HG03025 (cell line): ENCODE data around the gene CAPNS1.
A peak's percentile ranks its signal among the peaks of the same experiment; 100 is the strongest.

Experiments used
- ATAC-seq: cut with Tn5 transposase; IDR thresholded peaks from one replicate; pipeline ENCODE4 v1.9.1; 2021; ENCODE audit warnings: mild to moderate bottlenecking, moderate library complexity; ENCODE audit not compliant: unreplicated experiment, low FRiP score

The CAPNS1 gene

DNA sequence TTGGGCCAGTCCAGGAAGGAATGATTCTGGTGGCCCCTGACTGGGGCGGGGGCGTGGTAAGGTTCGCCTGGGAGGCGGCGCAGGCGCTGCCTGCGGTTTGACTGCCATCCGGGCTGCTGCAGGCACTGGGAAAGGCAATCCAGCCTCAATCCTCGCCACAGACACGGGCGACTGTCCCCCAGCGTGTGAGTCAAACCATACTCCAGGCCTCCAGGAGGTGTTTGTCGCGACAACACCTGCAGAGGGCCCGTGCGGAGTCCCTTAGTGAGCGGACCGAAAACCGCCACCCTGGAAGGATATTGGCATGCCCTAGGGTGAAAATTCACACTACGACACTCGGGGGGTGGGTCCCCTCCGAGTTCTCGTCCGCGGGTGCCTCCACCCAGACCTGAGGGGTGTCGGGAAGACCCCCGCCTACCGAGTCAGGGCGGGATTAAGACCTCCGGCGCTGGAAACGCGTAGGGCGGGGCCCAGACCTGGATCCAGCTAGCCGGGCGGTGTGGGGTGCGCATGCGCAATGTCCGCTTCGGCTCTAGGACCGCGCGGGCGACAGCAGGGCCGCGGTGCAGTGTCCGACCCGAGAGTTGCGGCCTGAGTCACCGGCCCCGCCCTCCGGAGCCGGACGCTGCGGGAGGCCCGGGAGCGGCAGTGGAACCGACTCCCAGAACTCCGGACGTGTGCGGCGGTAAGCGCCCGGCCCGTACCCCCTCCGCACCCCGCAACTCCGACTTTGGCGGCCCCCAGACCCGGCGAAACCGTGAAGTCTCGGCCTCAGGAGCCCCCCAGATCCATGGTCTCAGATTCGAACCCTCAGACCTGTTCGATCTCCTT, at the start of gene CAPNS1:
Gene CAPNS1 (plus strand): TSS at position 594 of the 831 bp plus-strand sequence. CDS start 946 bp downstream, outside the sequence.
- ATAC-seq = peak; percentile 76

DNA sequence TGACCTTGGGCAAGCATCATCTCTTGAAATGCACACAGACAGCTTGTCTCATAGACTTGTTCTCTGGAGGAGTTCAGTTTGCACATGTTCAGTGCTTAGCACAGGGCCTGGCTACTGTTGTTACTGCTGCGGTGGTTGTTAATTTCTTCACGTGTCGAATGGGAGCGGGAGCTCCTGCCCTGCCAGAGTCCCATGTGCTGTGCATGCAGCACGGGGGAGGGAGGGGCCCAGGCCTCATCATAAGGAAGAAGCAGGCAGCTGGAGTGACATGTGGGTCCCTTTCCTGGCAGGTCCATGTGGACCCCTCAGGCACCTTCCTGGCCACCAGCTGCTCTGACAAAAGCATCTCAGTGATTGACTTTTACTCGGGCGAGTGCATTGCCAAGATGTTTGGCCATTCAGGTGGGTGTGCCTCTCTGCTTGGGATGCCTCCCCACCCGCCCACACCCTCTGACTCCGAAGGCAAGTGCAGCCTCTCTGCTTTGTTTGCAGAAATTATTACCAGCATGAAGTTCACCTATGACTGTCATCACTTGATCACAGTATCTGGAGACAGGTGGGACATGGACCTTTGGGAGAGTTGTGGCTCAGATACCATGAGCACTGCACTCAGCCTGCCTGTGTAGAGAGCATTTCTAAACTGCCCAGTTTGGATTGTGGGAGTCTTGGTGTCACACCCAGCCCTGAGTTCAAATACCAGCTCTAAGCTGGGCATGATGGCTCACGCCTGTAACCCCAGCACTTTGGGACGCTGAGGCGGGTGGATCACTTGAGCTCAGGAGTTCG, 48.8 kb upstream of the CAPNS1 start:
- ATAC-seq = no peak

DNA sequence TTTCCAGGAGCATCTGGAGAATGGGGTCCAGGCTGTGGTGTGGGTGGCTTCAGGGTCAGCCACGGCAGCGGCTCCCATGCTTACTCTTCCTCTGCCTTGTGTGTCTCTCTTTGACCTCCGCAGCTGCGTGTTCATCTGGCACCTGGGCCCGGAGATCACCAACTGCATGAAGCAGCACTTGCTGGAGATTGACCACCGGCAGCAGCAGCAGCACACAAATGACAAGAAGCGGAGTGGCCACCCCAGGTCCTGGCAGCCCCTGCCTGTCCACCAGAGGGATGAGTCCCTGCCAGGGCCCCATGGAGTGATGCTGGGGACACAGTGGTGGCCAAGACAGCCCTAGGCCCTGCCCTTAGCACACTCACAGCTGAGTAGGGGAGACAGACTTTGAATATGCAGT, 47.3 kb upstream of the CAPNS1 start:
- ATAC-seq = no peak

DNA sequence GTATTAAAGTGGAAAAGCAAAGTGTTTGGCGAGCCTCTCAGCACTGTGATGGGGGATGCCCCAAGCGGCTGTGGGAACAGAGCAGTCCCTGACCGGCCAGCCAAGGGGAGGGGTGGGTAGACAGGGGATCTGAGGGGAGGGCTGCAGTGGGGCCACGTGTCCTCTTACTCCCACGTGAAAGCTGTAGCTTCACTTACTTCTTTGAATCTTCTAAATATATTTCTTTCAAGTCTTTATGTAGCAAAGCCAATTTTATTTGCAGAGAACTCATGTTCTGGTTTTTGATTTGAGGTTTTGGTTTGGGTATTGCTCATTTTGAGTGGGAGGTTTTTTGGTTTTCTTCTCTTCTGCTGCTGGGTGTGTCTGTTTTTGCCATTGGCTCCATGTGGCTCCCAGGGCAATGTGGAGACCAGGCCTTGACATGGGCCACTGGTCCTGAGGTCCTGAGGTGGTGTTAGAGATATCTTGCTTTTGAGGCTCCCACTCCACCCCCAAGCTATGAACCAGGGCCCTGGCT, 46.7 kb upstream of the CAPNS1 start:
- ATAC-seq = no peak

DNA sequence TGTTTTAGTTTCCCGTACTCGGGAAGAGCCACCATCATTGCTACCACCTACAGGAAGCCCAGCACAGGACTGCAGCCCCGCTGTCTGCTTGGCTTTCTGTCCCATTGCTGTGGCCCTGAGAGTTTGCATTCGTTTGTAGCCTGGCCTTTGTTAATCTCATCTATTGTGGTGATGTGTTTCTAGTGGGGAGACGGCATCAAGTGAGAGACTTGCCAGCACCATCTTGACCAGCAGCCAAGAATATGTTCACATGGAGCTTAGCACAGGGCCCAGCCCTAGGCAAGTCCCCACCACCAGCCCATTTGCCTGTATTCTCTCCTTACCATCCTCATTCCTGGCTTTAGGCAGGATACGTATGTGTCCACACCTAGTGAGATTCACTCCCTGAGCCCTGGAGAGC, 46.2 kb upstream of the CAPNS1 start:
- no peak for ATAC-seq

DNA sequence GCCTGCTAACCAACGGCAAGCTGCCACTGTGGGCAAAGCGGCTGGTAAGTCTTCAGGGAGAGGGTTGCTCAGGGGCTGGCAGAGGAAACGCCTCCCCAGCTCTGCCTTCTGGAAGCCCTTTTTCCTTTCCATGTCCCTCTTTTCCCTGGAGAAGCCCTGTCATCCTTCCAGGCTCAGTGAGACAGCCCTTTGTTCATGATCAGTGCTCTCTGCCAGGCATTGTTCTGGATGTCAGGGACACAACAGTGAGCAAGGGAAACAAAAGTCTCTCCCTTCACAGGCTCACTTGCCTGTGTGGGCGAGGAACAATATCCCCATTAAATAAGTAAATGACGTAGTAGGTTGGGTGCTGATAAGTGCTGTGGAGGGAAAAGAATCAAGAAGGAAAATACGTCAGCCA, 42.8 kb upstream of the CAPNS1 start:
- no peak for ATAC-seq

DNA sequence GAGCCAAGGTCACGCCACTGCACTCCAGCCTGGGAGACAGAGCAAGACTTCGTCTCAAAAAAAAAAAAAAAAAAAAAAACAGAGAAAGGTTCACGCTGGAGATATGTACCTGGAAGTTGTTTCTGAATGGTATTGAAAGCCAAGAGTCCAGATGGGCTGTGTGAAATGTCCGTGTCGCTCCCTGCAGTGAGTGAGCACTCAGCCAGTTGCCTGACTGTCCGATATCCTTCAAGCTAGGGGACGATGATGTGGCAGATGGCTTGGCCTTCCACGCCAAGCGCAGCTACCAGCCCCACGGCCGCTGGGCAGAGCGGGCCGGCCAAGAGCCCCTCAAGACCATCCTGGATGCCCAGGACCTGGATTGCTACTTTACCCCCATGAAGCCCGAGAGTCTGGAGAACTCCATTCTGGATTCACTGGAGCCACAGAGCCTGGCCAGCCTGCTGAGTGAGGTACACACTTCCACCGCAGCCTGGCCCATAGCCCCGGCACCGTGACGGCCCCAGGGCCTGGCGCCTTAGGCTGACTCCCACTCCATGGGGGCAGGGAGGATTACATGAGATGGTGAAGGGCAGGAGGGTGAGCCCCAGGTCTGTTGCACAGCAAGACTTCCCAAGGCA, 40.6 kb upstream of the CAPNS1 start:
- no peak for ATAC-seq

DNA sequence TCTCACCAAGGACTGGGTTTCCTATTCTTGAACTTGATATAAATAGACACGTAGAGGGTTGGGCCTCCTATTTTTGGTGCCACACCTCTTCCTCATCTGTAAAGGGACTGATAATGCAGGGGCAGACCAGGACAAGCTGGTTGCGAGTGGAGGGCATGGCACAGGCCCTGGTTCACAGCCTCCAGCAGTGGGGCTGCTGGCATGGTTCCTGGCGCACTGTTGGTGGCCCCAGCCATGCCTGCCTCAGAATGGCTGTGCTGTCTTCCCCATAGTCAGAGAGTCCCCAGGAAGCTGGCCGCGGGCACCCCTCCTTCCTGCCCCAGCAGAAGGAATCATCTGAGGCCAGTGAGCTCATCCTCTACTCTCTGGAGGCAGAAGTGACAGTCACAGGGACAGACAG, 39.4 kb upstream of the CAPNS1 start:
- ATAC-seq = no peak

DNA sequence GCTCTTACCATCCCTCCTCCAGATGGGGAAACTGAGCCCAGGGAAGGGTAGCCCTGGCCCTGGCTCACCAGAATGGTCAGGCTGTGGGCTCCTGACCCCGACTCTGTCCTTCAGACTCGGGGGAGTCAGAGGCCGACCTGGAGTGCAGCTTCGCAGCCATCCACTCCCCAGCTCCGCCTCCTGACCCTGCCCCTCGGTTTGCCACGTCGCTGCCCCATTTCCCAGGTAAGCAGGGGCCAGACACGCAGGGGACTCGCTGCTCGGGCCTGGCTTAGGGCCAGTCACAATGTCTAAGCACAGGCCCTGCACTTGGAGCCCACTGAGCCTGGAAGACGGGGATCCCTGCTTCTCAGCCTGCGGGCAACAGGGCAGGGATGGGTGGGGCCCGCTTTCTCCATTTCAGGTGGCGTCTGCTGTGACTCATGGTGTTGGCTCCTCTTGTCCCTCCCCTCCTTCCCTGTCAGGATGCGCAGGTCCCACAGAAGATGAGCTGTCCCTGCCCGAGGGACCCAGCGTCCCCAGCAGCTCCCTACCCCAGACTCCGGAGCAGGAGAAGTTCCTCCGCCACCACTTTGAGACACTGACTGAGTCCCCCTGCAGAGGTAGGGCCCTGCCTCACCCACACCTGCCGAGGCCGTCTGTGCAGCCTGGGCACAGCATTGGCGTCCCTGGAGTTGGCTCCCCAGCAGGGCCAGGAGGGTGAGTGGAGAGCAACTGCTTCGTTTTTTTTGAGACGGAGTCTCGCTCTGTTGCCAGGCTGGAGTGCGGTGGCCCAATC, 38.1 kb upstream of the CAPNS1 start:
- no peak for ATAC-seq

DNA sequence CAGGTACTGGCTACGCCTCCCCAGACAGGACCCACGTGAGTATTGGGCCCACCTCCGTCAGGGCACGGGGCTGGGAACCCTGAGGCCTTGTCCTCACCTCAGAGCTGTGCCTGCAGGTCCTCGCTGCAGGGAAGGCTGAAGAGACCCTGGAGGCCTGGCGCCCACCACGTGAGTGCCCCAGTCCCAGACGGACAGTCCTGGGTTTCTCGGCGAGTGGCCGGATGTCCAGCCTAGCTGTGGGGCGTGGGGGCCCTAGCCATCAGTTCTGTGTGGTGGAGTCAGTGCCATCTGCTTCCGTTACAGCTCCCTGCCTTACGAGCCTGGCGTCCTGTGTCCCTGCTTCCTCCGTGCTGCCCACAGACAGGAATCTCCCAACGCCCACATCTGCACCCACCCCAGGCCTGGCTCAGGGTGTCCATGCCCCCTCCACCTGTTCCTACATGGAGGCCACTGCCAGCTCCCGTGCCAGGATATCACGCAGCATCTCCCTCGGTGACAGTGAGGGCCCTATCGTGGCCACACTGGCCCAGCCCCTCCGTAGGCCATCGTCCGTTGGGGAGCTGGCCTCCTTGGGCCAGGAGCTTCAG, 36.7 kb upstream of the CAPNS1 start:
- ATAC-seq = no peak

DNA sequence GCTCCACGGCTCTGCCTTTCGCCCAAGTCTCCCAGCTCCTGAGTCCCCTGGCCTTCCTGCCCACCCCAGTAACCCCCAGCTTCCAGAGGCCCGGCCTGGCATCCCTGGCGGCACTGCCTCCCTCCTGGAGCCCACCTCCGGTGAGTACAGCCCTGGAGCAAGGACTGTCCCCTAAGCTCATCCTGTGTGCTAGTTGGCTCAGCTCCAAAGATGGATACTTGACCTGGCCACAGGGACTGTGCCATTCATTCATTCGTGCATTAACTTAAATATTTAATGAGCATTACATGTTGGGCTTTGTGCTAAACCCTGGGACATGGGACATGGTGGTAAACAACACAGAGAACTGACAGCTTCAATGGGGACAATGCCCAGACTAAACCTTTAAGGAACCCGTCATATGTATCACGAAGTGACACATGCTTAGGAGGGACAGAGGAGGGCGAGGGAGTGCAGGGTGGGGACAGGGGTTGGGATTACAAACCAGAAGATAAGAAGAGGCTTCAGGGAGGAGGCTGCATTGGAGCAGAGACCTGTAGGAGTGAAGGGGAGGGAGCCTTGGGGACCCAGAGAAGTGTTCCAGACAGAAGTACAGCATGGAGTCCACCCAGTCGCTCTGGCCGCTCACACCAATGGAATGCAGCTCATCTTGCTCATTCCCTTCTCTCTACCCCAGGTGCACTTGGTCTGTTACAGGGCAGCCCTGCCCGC, 35.9 kb upstream of the CAPNS1 start:
- ATAC-seq = no peak

DNA sequence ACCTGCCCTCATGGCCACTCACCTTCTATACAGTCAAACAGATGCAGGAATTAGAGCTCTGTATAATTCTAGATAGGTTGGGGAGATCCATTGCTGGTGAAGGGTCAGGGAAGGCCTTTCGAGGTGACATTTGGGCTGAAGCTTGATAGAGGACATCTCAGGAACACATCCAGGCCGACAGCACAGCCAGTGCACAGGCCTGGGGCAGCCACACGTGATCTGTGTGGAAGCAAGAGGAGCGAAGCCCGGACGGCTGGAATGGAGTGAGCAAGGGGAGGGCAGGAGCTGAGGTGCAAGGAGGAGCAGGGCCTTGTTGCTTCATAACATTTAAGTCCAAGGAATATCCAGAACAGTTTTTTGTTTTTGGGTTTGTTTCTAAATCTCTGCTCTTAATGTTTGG, 33.4 kb upstream of the CAPNS1 start:
- no peak for ATAC-seq

DNA sequence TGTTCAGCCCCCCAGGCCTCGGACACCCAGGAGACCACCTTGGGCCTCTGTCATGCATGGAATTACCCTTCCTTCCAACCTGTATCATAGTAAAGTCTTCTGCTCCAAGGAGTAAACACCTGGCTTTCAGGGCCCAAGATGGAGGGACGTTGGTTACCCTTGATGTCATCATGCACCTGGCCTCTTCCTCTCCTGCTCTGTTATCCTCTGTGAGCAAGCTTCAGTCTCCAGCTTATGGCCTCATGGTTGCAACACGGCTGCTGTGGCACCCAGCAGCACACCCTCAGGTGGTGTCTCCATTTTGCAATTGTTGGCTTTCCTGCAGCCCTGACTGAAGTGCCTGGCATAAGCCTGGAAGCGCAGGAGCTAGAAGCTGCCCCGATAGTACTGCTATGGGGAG, 32.9 kb upstream of the CAPNS1 start:
- no peak for ATAC-seq

DNA sequence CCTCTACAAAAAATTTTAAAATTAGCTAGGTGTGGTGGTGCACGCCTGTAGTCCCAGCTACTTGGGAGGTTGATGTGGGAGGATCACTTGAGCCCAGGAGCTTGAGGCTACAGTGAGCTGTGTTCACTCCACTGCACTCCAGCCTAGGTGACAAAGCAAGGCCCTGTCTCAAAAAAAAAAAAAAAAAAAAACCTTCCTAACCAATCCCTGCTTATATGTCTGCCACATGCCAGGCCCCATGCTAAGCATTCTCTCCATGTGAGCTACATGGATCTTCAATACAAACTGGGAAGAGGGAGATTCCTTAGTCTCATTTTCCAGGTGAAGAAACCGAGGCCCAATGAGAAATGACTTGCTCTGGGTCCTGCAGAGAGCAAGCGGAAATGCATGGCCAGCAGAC, 31.2 kb upstream of the CAPNS1 start:
- ATAC-seq = no peak

DNA sequence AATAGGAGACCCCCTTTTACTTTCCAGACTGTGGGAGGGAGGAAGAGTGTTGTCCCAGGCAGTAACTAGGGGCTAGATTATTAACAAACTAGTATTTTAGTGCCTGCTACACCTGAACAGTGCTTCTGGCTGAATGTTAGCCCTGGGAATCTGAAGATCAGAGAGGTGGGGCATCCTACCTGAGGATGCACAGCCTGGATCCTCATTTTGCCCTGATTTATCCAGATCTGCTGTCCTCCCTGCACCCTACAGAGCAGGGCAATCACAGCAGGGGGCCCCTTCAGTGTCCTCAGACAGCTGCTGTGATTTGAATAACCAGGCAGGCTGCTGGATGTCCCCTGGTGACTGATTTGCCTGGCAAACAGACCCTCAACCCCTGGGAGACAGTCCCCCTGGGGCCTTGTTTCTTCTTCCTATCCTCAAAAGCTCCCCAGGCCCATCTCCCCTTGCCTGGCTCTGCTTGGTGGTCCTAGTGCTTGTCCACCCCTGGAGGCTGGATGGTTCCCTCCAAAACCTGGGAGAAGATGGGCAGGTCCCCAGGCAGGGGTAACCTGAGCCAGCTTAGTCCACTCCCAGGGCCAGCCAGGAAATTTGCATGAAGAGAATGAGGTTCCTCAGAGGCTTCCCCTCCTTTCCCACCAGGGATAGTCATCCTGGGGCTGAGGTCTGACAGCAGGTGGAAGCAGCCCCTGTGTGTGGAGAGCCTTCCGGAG, 29.2 kb upstream of the CAPNS1 start, which contains the start of gene OVOL3:
Gene OVOL3 (plus strand): TSS at position 657 of the 713 bp plus-strand sequence. CDS start 60 bp downstream, outside the sequence.
- no peak for ATAC-seq

DNA sequence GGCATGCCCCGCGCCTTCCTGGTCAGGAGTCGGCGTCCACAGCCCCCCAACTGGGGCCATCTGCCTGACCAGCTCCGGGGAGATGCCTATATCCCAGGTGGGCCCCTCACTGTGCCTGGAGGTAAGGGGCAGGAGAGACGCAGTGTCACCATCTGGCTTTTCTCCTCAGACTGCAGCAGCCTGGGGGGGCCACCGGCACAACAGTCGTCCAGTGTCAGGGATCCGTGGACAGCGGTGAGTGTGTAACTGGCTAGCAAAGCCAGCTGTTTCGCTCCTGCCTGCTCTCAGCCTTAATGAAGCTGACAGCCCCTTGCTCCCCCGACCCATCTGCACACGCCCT, 28.7 kb upstream of the CAPNS1 start:
- no peak for ATAC-seq

DNA sequence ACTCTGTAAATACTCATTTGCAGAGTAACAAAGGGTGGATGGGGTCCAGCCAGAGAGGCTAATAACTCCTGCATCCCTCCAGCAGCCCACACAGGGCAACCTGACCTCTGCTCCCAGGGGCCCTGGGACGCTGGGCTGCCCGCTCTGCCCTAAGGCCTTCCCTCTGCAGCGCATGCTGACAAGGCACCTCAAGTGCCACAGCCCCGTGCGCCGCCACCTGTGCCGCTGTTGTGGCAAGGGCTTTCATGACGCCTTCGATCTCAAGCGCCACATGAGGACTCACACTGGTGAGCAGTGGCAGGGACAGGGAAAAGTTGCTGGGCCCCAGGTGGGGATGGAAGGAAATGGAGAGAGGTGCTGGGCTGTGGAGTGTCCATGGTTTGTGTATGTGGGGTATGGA, 27.2 kb upstream of the CAPNS1 start:
- ATAC-seq = no peak

DNA sequence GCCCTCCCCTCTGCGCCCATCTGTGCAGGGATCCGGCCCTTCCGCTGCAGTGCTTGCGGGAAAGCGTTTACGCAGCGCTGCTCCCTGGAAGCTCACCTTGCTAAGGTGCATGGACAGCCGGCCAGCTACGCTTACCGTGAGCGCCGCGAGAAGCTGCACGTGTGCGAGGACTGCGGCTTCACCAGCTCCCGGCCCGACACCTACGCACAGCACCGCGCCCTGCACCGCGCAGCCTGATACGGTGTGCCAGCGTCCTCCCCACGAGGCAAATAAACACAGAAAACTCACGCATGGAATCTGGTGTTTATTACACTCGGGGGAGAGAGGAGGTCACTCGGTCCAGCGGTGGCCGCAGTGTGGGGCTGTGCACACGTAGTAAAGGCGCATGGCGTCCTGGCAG, 26.4 kb upstream of the CAPNS1 start:
- ATAC-seq = no peak
